Measurements from ENCODE around the gene ZNF341.

ZNF341 gene

DNA sequence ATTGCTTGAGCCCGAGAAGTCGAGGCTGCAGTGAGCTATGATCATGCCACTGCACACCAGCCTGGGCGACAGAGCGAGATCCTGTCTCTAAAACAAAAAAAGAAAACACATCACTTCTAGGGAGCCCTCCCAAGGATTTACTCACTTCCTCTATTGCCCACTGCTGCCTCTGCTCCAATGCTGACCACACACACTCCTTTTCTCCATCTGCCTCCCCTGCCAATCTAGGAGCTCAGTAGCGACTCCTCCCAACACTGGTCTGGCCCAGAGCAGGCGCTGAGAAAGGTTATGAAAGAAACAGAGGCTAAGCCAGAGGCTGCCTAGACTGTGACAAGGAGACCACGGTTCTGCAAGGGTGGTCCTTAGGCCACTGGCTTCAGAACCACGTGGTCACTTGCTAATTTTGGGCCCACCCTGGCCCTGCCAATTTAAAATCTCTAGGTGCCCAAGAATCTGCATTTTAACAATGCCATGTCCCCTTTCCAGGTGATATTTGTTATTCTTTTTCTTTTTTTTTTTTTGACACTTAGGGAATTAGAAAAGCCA is 44.4 kb upstream of the ZNF341 start:
- TF ChIP-seq, protein P1, sequence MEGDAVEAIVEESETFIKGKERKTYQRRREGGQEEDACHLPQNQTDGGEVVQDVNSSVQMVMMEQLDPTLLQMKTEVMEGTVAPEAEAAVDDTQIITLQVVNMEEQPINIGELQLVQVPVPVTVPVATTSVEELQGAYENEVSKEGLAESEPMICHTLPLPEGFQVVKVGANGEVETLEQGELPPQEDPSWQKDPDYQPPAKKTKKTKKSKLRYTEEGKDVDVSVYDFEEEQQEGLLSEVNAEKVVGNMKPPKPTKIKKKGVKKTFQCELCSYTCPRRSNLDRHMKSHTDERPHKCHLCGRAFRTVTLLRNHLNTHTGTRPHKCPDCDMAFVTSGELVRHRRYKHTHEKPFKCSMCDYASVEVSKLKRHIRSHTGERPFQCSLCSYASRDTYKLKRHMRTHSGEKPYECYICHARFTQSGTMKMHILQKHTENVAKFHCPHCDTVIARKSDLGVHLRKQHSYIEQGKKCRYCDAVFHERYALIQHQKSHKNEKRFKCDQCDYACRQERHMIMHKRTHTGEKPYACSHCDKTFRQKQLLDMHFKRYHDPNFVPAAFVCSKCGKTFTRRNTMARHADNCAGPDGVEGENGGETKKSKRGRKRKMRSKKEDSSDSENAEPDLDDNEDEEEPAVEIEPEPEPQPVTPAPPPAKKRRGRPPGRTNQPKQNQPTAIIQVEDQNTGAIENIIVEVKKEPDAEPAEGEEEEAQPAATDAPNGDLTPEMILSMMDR (IDR thresholded peaks at IDR 0.05; ENCODE audit: control extremely low read depth, extremely low read depth, low read depth, missing control alignments), result no peak
- ChIA-PET CTCF (interaction anchor here (1.0 to 1.5 kb wide), 3 partner anchors 9 to 45 kb away, joined by 3 to 4 read pairs (median 4); partner anchors contain the start of gene ZNF341), POLR2A (no interaction called here)
- no peak for DNase-seq (ENCODE audit: extremely low spot score)

DNA sequence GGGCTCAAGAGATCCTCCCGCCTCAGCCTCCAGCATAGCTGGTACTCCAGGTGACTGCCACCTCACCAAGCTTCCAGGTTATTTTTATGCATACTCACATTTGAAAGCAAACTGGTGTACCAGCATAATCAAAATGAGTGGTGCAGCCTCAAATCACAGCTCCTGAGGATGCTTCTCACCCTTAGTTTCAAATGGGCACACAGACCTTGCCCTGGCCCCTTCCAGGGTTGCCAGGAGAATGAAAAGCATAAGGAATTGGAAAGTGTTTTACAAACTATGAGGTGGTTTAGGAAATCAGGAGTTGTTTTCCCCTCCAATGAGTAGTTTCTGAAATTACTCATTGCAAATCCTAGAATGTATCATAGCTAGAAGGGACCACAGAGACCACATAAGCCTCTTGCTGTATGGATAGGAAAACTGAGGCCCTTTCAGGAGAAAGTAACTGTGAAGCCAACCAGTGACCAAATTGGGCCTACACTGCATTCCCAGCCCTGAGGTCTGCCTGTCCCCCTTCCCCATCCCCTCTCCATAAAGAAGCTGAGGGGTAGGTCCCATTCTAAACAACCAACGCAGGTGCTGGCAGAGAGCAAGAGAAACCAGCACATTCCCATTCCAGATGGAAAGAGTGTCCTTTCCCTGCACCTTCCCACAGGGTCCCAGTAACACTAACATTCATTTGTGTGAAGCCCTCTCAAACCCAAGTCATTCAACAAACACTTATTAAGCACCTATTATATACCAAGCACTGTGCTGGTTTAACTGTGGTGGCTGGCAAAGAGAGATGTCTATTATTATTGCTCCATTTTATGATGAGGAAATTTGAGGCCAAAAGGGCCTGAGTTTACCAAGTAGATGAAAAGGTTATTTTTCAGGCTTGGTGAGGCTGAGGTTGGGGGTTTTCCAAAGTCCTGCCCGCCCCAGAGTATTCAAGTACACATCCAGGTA is 43.5 kb upstream of the ZNF341 start:
- DNase-seq (ENCODE audit: extremely low spot score), result no peak
- CTCF ChIA-PET, result interaction anchor here (0.6 to 1.5 kb wide), 4 partner anchors 8 to 44 kb away, joined by 3 to 4 read pairs (median 4); partner anchors contain the start of genes ACTL10 and ZNF341
- POLR2A ChIA-PET, result no interaction called here
- TF ChIP-seq, protein P1 (IDR thresholded peaks at IDR 0.05; ENCODE audit: control extremely low read depth, extremely low read depth, low read depth, missing control alignments), result no peak

DNA sequence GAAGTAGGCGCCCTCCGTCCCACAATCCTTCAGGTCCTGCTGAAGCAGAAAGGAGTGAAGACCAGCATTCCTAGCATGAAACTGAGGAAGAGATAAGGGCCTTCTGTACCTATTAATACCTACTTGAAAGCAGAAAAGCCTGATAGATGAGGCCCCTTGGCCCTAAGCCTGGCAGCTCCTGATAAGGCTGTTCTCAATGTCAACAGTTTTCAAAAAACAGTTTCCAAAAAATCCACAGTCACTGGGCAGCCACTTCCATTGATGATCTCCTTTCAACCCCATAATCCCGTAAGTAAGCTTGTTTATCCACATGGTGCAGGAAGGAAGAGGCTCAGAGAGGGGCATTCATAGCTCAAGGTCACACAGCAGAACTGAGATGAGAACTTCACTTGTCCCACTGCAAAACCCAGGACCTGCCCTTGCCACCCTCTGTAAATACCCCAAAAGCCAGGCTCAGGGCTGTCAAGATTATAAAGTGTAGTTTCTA is 42.8 kb upstream of the ZNF341 start:
- no peak for DNase-seq (ENCODE audit: extremely low spot score)
- POLR2A ChIA-PET, result no interaction called here
- TF ChIP-seq, protein P1 (IDR thresholded peaks at IDR 0.05; ENCODE audit: control extremely low read depth, extremely low read depth, low read depth, missing control alignments), result no peak
- CTCF ChIA-PET, result no interaction called here

DNA sequence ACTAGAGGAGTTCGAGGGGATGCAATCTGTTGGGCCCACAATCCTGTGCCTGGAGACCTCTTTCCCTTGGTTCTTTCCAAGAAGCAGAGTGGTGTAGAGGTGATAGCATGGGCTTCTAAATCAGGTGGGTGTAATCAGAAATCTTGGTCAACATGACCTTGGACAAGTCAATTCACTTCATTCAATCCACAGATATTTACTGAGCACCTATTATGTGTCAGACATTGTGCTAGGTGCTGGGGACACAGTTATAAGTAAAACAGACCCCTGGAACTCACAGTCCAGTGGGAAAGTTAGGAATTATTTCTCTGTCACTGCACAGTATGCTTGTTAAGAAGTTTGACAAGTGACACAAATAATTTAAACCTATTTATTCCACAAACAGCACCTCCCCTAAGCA is 42.3 kb upstream of the ZNF341 start:
- DNase-seq (ENCODE audit: extremely low spot score), result no peak
- POLR2A ChIA-PET, result no interaction called here
- CTCF ChIA-PET, result interaction anchor here (1.1 to 1.2 kb wide), 2 partner anchors 23 to 440 kb away, joined by 3 read pairs; partner anchors contain the start of gene ACTL10
- TF ChIP-seq, protein P1 (IDR thresholded peaks at IDR 0.05; ENCODE audit: control extremely low read depth, extremely low read depth, low read depth, missing control alignments), result no peak

DNA sequence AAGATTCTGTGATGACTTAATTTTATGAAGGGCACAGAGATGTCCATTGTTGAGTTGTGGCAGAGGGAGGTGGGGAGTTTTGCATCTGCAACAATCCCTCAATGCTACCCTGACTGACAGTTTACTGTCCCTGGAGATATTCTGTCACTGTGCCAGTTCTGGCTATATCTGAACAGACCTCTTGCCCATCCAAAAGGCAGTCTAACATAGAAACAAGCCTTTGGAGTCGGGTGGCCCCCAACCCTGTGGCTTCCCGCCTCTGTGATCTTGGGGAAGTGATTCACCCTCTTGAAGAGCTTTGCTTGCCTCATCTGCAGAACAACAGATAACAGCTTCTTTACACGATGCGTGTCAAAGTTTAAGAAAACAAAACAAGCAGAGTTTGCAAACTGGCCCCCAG is 41.8 kb upstream of the ZNF341 start:
- CTCF ChIA-PET, result interaction anchor here (1.1 to 1.2 kb wide), 2 partner anchors 23 to 439 kb away, joined by 3 read pairs; partner anchors contain the start of gene ACTL10
- TF ChIP-seq, protein P1 (IDR thresholded peaks at IDR 0.05; ENCODE audit: control extremely low read depth, extremely low read depth, low read depth, missing control alignments), result no peak
- no peak for DNase-seq (ENCODE audit: extremely low spot score)
- POLR2A ChIA-PET, result no interaction called here

DNA sequence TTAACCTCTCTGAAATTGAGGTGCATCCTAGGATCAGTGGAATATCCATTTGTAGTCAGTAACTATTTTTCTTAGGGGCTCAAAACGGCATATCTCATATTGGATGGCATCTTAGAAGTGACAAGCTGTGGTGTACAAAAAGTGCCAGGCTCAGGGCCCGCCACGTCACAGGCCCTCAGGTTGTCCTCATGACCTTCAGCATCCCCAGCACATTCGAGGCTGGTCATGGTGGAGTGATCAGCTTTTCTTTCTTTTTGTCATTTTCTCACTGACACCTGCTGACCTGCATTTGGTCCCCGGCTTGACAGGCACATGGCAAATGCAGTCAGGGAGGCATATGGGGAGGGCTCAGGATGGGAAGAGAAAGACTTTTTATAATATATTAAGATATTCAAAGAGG is 38.5 kb upstream of the ZNF341 start:
- CTCF ChIA-PET, result no interaction called here
- POLR2A ChIA-PET, result no interaction called here
- DNase-seq (ENCODE audit: extremely low spot score), result no peak
- TF ChIP-seq, protein P1 (IDR thresholded peaks at IDR 0.05; ENCODE audit: control extremely low read depth, extremely low read depth, low read depth, missing control alignments), result no peak
